Common myeloid progenitor, CD34-positive (primary cell): ENCODE results near the gene OBSL1.

Experiments
- CTCF ChIA-PET: fragments of 350-600 bp; sonication (Branson Sonifier 250); formaldehyde crosslinking; loops from one replicate; lab custom pipeline; 2021; ENCODE audit warnings: antibody characterized with exemption; lab: Charles Lee
- POLR2A ChIA-PET: fragments of 350-600 bp; sonication (Branson Sonifier 250); formaldehyde crosslinking; loops from one replicate; lab custom pipeline; 2021; ENCODE audit warnings: antibody characterized with exemption; lab: Charles Lee
- DNase-seq, 3 donors: peaks; one replicate each; pipeline versions ENCODE4 v3.0.0 to v3.0.0-alpha.2; 2013
- H3K27ac ChIP-seq, 2 experiments: 1 replicate in 1 of 2; 2 replicates in 1 of 2; pipeline ENCODE4 v1.7.0; 2013; ENCODE audit warnings: inconsistent platforms in 2 of 2, low read length in 2 of 2, mild to moderate bottlenecking in 2 of 2, low read depth in 1 of 2, moderate library complexity in 1 of 2; ENCODE audit not compliant: severe bottlenecking in 2 of 2, insufficient read depth in 1 of 2, poor library complexity in 1 of 2
- H3K27me3 ChIP-seq, 5 experiments: replicated peaks in 2 of 5; 1 replicate in 3 of 5; 2 replicates in 2 of 5; pipeline versions ENCODE4 v1.6.1 to v1.7.0; 2013; ENCODE audit warnings: low read length in 4 of 5, mild to moderate bottlenecking in 2 of 5, moderate library complexity in 2 of 5, inconsistent platforms in 1 of 5; ENCODE audit not compliant: insufficient read depth in 5 of 5, control insufficient read depth in 4 of 5
- H3K36me3 ChIP-seq, 4 experiments: 1 replicate in 2 of 4; 2 replicates in 2 of 4; pipeline versions ENCODE4 v1.6.1 to v1.7.0; 2013; ENCODE audit warnings: low read length in 3 of 4, control low read depth in 1 of 4, mild to moderate bottlenecking in 1 of 4; ENCODE audit not compliant: control insufficient read depth in 4 of 4, insufficient read depth in 4 of 4
- H3K4me1 ChIP-seq, 4 experiments: 1 replicate in 3 of 4; 2 replicates in 1 of 4; pipeline versions ENCODE4 v1.6.1 to v1.7.1; 2013; ENCODE audit warnings: low read length in 3 of 4, mild to moderate bottlenecking in 3 of 4, control low read depth in 1 of 4, inconsistent platforms in 1 of 4, moderate library complexity in 1 of 4; ENCODE audit not compliant: control insufficient read depth in 4 of 4, insufficient read depth in 4 of 4; ENCODE audit errors: control extremely low read depth in 1 of 4
- H3K4me3 ChIP-seq, 7 experiments: 1 replicate in 4 of 7; 2 replicates in 3 of 7; pipeline versions ENCODE4 v1.5.1 to v1.7.0; 2013; ENCODE audit warnings: mild to moderate bottlenecking in 7 of 7, low read length in 6 of 7, moderate library complexity in 6 of 7, inconsistent platforms in 2 of 7, low read depth in 2 of 7, control low read depth in 1 of 7; ENCODE audit not compliant: insufficient read depth in 4 of 7, control insufficient read depth in 1 of 7; ENCODE audit errors: extremely low read depth in 1 of 7
- H3K9me3 ChIP-seq, 5 experiments: 1 replicate in 4 of 5; 2 replicates in 1 of 5; pipeline versions ENCODE4 v1.6.1 to v1.7.1; 2013; ENCODE audit warnings: low read length in 4 of 5, mild to moderate bottlenecking in 2 of 5, inconsistent platforms in 1 of 5, low read depth in 1 of 5, moderate library complexity in 1 of 5; ENCODE audit not compliant: control insufficient read depth in 4 of 5, insufficient read depth in 2 of 5; ENCODE audit errors: control extremely low read depth in 1 of 5
- WGBS: methylation state at CpG from one replicate; pipeline ENCODE4 v1.1.5; 2013; ENCODE audit not compliant: insufficient coverage; 5-methylcytosine and 5-hydroxymethylcytosine counted together

The OBSL1 gene

DNA sequence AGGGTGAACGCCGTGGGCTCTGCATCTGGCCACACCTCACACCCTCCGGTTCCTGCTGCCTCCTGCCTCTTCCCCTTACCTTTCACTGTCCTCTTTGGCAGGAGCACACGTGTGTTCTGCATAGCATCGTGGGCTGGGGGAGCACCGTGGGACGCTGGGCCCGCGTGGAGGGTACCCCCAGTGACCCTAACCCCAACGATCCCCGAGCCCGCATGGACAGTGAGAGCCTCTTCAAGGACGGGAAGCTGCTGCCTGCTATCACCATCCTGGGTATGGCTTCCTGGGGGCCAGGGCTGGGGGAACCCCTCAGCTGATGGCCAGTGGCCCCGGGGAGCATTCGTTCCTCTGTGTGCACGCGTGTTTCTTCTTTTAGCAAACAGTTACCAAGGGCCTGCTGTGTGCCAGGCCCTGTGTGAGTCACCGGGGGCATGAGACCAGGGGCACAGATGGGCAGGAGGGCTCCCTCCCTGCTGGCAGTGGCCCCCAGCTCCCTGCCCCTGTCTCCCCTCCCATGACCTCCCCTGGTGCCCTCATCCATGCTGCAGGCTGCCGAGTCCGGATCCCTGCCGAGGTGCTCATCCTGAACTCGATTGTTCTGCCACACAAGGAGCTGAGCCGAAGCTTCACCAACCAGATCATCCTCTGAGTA, 65.1 kb downstream of the OBSL1 start:
- POLR2A ChIA-PET: no interaction called here
- CTCF ChIA-PET: interaction anchor here (1.1 to 60.5 kb wide), 3 partner anchors 14 to 51 kb away, joined by 3 to 1724 read pairs (median 1724); partner anchors contain the start of genes ASIC4, CHPF, GMPPA and TMEM198
- WGBS: 97% methylated on average over 22 of the region's 23 CpGs
- H3K36me3 ChIP-seq: peaks cover 3 to 30% (median 17%) of the 10 kb centered on the region in 4 experiments
- DNase-seq: no peak
- peaks cover 0 to 21% (median 5%) of the 10 kb centered on the region in 5 experiments for H3K27me3 ChIP-seq
- H3K4me3 ChIP-seq: no peak overlapping the region
- peaks cover 0 to 19% (median 17%) of the 10 kb centered on the region in 4 experiments for H3K4me1 ChIP-seq
- H3K27ac ChIP-seq: no peak overlapping the region
- no peaks in the 10 kb centered on the region for H3K9me3 ChIP-seq

DNA sequence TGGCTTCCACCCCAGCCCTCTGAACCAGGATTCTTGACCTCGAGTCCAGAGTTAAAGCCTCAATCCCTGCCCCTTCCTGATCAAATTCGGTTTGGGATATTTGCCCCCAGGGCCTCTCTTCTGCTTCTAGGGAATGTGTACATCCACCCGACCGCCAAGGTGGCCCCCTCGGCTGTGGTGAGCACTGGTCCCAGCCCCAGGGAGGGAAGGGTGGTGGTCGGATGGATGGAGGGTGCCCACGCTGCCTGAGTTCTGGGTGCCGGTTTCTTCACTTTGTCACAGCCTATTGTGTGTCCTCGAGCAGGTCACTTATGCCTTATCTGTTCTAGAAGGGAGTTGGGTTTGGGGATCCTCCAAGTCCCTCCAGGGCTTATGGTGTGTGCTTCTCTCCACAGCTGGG, 65.8 kb downstream of the OBSL1 start:
- H3K27ac ChIP-seq: no peak overlapping the region
- no peaks in the 10 kb centered on the region for H3K9me3 ChIP-seq
- WGBS: 100% methylated on average over 9 of the region's 9 CpGs
- ChIA-PET POLR2A (no interaction called here), CTCF (interaction anchor here (43.1 to 60.5 kb wide), 2 partner anchors 13 to 19 kb away, joined by 1724 read pairs; partner anchors contain the start of genes ASIC4, CHPF, GMPPA and TMEM198)
- peaks cover 0 to 14% (median 4%) of the 10 kb centered on the region in 5 experiments for H3K27me3 ChIP-seq
- H3K36me3 ChIP-seq: peaks cover 3 to 30% (median 17%) of the 10 kb centered on the region in 4 experiments
- H3K4me3 ChIP-seq: no peak overlapping the region
- H3K4me1 ChIP-seq: peaks cover 0 to 18% (median 17%) of the 10 kb centered on the region in 4 experiments
- no peak for DNase-seq

DNA sequence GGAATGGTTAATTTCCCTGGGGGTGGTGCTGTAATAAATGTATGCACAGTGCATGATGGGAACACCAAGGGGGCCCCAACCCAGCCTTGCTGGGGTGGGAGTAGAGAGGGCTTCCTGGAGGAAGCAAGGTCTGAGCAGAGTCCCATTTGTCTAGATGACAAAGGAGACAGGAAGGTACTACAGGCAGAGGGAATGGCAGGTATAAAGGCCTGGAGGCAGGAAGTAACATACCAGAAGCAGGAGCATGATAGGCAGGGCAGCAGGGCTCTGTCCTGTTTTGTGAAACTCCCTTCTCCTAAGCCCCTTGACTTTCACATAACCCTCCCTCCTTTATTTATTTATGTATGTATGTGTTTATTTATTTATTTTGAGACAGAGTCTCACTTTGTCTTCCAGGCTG, 68.7 kb downstream of the OBSL1 start:
- peaks cover 3 to 30% (median 17%) of the 10 kb centered on the region in 4 experiments for H3K36me3 ChIP-seq
- POLR2A ChIA-PET: no interaction called here
- H3K4me1 ChIP-seq: peaks cover 4 to 22% (median 18%) of the 10 kb centered on the region in 4 experiments
- no peak overlapping the region for H3K4me3 ChIP-seq
- H3K27me3 ChIP-seq: peaks cover 0 to 8% (median under 1%) of the 10 kb centered on the region in 5 experiments
- peak overlapping the region in 1 of 2 experiments; percentile 25 for H3K27ac ChIP-seq
- no peak for DNase-seq
- H3K9me3 ChIP-seq: no peaks in the 10 kb centered on the region
- CTCF ChIA-PET: interaction anchor here (60.5 kb wide), 1 partner anchor 22 kb away, joined by 1724 read pairs; the partner anchor contains the start of genes ASIC4, CHPF and TMEM198

DNA sequence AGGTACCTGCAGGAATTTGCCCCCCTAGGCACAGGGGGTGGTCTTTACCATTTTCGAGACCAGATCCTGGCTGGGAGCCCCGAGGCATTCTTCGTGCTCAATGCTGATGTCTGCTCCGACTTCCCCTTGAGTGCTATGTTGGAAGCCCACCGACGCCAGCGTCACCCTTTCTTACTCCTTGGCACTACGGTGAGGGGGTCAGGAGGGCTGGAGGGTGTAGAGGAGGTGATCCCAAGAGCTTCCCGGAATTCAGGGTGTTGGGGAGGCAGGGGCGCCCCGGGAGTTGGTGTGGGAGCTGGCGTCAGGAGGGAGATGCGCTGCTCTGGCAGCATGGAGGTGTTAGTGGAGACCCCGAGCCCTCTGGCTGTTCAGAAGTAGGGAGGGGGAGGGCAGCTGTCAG, 69.5 kb downstream of the OBSL1 start:
- Histone ChIP-seq H3K36me3 (peaks cover 3 to 30% (median 16%) of the 10 kb centered on the region in 4 experiments), H3K27me3 (peaks cover 0 to 15% (median 9%) of the 10 kb centered on the region in 5 experiments), H3K4me3 (no peak overlapping the region), H3K9me3 (no peaks in the 10 kb centered on the region), H3K27ac (peak overlapping the region in 1 of 2 experiments; percentile 25), H3K4me1 (peaks cover 4 to 29% (median 23%) of the 10 kb centered on the region in 4 experiments)
- 96% methylated on average over 14 of the region's 14 CpGs for WGBS
- no peak for DNase-seq
- ChIA-PET POLR2A (no interaction called here), CTCF (interaction anchor here (60.5 kb wide), 1 partner anchor 23 kb away, joined by 1724 read pairs; the partner anchor contains the start of genes ASIC4, CHPF and TMEM198)
